ENCODE data around the gene RHBDD1. TPM values are rescaled to one million over a fixed set of nuclear protein-coding genes. Genes with fewer than 3 reads are reported as not detected.
A peak's percentile ranks its signal among the peaks of the same experiment; 100 is the strongest.

RHBDD1 gene
- polyA plus RNA-seq (5.4 and 14.1 TPM in 2 replicates), polyA minus RNA-seq (66.0 and 78.1 TPM in 2 replicates)

GRCh38 chr2:226835796-226836547, at the start of gene RHBDD1:
Gene RHBDD1, plus strand, starts transcription at chr2:226836054. Its CDS starts 28,640 bp downstream, at chr2:226864694.
- TF ChIP-seq TAF1 (IDR thresholded peaks at IDR 0.05; ENCODE audit: low read depth) = peak; percentile 77
- TF ChIP-seq MXI1 (conservative IDR thresholded peaks at IDR 0.05; ENCODE audit: poor library complexity, severe bottlenecking) = peak; percentile 75
- TF ChIP-seq POLR2AphosphoS5 (IDR thresholded peaks at IDR 0.05) = peak; percentile 82
- no peak for TF ChIP-seq EZH2 (IDR thresholded peaks at IDR 0.05; ENCODE audit: borderline replicate concordance, insufficient read depth, low read length, poor library complexity, severe bottlenecking)
- no peak for TF ChIP-seq REST (IDR thresholded peaks at IDR 0.05; ENCODE audit: borderline replicate concordance)
- TF ChIP-seq RAD21 (conservative IDR thresholded peaks at IDR 0.05) = peak; percentile 50
- TF ChIP-seq, protein P1, sequence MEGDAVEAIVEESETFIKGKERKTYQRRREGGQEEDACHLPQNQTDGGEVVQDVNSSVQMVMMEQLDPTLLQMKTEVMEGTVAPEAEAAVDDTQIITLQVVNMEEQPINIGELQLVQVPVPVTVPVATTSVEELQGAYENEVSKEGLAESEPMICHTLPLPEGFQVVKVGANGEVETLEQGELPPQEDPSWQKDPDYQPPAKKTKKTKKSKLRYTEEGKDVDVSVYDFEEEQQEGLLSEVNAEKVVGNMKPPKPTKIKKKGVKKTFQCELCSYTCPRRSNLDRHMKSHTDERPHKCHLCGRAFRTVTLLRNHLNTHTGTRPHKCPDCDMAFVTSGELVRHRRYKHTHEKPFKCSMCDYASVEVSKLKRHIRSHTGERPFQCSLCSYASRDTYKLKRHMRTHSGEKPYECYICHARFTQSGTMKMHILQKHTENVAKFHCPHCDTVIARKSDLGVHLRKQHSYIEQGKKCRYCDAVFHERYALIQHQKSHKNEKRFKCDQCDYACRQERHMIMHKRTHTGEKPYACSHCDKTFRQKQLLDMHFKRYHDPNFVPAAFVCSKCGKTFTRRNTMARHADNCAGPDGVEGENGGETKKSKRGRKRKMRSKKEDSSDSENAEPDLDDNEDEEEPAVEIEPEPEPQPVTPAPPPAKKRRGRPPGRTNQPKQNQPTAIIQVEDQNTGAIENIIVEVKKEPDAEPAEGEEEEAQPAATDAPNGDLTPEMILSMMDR (IDR thresholded peaks at IDR 0.05; ENCODE audit: poor library complexity, severe bottlenecking) = peak; percentile 16
- TF ChIP-seq SMC3 (conservative IDR thresholded peaks at IDR 0.05; ENCODE audit: poor library complexity) = peak; percentile 45
- TF ChIP-seq EP300 (conservative IDR thresholded peaks at IDR 0.05; ENCODE audit: poor library complexity, severe bottlenecking) = peak; percentile 75
- Histone ChIP-seq H3K36me3 (ENCODE audit: insufficient read depth, low read length) (no peaks in the 10 kb centered on the region), H4K20me1 (ENCODE audit: insufficient read depth) (no peaks in the 10 kb centered on the region), H3K79me2 (replicated peaks; ENCODE audit: insufficient read depth, low read length) (peaks cover 5% of the 10 kb centered on the region), H3K27me3 (ENCODE audit: insufficient read depth, low read depth, low read length) (no peaks in the 10 kb centered on the region), H3K4me3 (ENCODE audit: low read length) (peak within 1 kb of the TSS; percentile 85), H3K27ac (ENCODE audit: low read length) (peak within 1 kb of the TSS; percentile 84), H3K9me2 (ENCODE audit: insufficient read depth, low read length) (no peaks in the 10 kb centered on the region), H3K9ac (ENCODE audit: low read length) (peak within 1 kb of the TSS; percentile 77), H3K4me2 (ENCODE audit: low read length) (peak within 1 kb of the TSS; percentile 63), H2AFZ (ENCODE audit: low read depth, low read length) (peak within 1 kb of the TSS; percentile 97), H3K9me3 (ENCODE audit: low read length) (no peaks in the 10 kb centered on the region), H3F3A (ENCODE audit: insufficient read depth, low read length, poor library complexity, severe bottlenecking) (peaks cover 5% of the 10 kb centered on the region)

DNA sequence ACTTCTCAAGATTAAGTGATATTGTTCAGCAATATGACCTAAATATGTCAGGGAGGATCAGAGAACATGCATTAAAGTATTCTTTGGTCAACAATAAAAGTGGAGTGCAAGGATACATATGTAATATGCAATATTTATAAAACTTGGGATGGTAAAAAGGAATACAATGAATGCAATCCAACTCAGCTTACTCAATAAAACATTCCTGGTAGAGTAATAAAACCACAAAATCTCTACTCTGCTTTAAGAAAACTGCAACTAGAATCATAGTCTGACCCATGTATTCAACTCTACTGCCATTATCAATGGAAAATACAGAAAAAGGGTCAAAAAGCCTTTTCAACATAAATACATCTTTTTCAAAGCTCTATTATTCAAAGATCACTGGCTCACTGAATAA, 47.8 kb upstream of the RHBDD1 start:
- H3K79me2 ChIP-seq (replicated peaks; ENCODE audit: insufficient read depth, low read length) = peaks cover 80% of the 10 kb centered on the region
- no peaks in the 10 kb centered on the region for H3K36me3 ChIP-seq (ENCODE audit: insufficient read depth, low read length)
- H4K20me1 ChIP-seq (ENCODE audit: insufficient read depth) = no peaks in the 10 kb centered on the region
- TF ChIP-seq RAD21 (conservative IDR thresholded peaks at IDR 0.05) (no peak), SMC3 (conservative IDR thresholded peaks at IDR 0.05; ENCODE audit: poor library complexity) (no peak), EP300 (conservative IDR thresholded peaks at IDR 0.05; ENCODE audit: poor library complexity, severe bottlenecking) (no peak), MXI1 (conservative IDR thresholded peaks at IDR 0.05; ENCODE audit: poor library complexity, severe bottlenecking) (no peak), POLR2AphosphoS5 (IDR thresholded peaks at IDR 0.05) (no peak)
- TF ChIP-seq, protein P1 (IDR thresholded peaks at IDR 0.05; ENCODE audit: poor library complexity, severe bottlenecking) = no peak
- no peak overlapping the region for H2AFZ ChIP-seq (ENCODE audit: low read depth, low read length)
- H3K4me2 ChIP-seq (ENCODE audit: low read length) = no peak overlapping the region
- no peak overlapping the region for H3K4me3 ChIP-seq (ENCODE audit: low read length)
- H3K9ac ChIP-seq (ENCODE audit: low read length) = no peak overlapping the region
- no peaks in the 10 kb centered on the region for H3K27me3 ChIP-seq (ENCODE audit: insufficient read depth, low read depth, low read length)
- H3K27ac ChIP-seq (ENCODE audit: low read length) = no peak overlapping the region
- H3F3A ChIP-seq (ENCODE audit: insufficient read depth, low read length, poor library complexity, severe bottlenecking) = no peaks in the 10 kb centered on the region
- no peaks in the 10 kb centered on the region for H3K9me2 ChIP-seq (ENCODE audit: insufficient read depth, low read length)
- no peaks in the 10 kb centered on the region for H3K9me3 ChIP-seq (ENCODE audit: low read length)
